Smooth muscle cell (in vitro differentiated cells): ENCODE results near the gene GRHPR. TPM values are rescaled to one million over a fixed set of nuclear protein-coding genes. Genes with fewer than 3 reads are reported as not detected.
"Not testable (repeated sequence)": the region's sequence is repeated elsewhere in the genome, so short reads cannot be mapped to it uniquely, and the experiment has no call there.

Experiments used
- DNase-seq: peaks from one replicate; lab custom pipeline; 2025; ENCODE audit not compliant: unreplicated experiment; lab: John Stamatoyannopoulos, UW
- H2AFZ ChIP-seq: fragments of 200-600 bp; sonication (generic); 2 replicates; pipeline ENCODE4 v1.6.0; 2016; ENCODE audit warnings: antibody characterized with exemption, low read depth, mild to moderate bottlenecking
- H3F3A ChIP-seq: fragments of 200-600 bp; sonication (generic); 2 replicates; pipeline ENCODE4 v1.6.0; 2017; ENCODE audit warnings: antibody characterized with exemption, low read depth
- H3K27ac ChIP-seq: fragments of 200-600 bp; sonication (generic); 2 replicates; pipeline ENCODE4 v1.5.1; 2016; ENCODE audit warnings: low read depth, mild to moderate bottlenecking
- H3K27me3 ChIP-seq: fragments of 200-600 bp; sonication (generic); 2 replicates; pipeline ENCODE4 v1.6.1; 2016; ENCODE audit warnings: low read depth, mild to moderate bottlenecking
- H3K36me3 ChIP-seq: fragments of 200-600 bp; sonication (generic); 2 replicates; pipeline ENCODE4 v1.5.1; 2016; ENCODE audit warnings: low read depth
- H3K4me1 ChIP-seq: fragments of 200-600 bp; sonication (generic); 2 replicates; pipeline ENCODE4 v1.5.1; 2016; ENCODE audit warnings: low read depth
- H3K4me2 ChIP-seq: fragments of 200-600 bp; sonication (generic); 2 replicates; pipeline ENCODE4 v1.6.0; 2016; ENCODE audit warnings: mild to moderate bottlenecking
- H3K4me3 ChIP-seq: fragments of 200-600 bp; sonication (generic); 2 replicates; pipeline ENCODE4 v1.5.1; 2016; ENCODE audit warnings: mild to moderate bottlenecking
- H3K79me2 ChIP-seq: fragments of 200-600 bp; sonication (generic); 2 replicates; pipeline ENCODE4 v1.6.0; 2016; ENCODE audit warnings: low read depth, mild to moderate bottlenecking
- H3K9ac ChIP-seq: fragments of 200-600 bp; sonication (generic); 2 replicates; pipeline ENCODE4 v1.6.0; 2016; ENCODE audit warnings: low read depth
- H3K9me3 ChIP-seq: fragments of 200-600 bp; sonication (generic); replicated peaks from 2 replicates; pipeline ENCODE4 v1.5.1; 2016; ENCODE audit warnings: low read depth
- H4K20me1 ChIP-seq: fragments of 200-600 bp; sonication (generic); 2 replicates; pipeline ENCODE4 v1.6.0; 2016; ENCODE audit warnings: low read depth
- WGBS: methylation state at CpG from one replicate; pipeline ENCODE4 v1.1.7; 2016; ENCODE audit warnings: low lambda C conversion rate; 5-methylcytosine and 5-hydroxymethylcytosine counted together
- polyA plus RNA-seq: library from polyadenylated mRNA; unstranded; fragments of >200 nt; fragmentation: Nextera tagmentation; extraction: Ambion mirVana; gene quantifications from 2 replicates; pipeline ENCODE4 v1.2.1, GENCODE V29; 2016
- total RNA-seq: library from RNA; depleted of rRNA; stranded (reverse); fragments of >200 nt; gene quantifications from 2 replicates; pipeline ENCODE4 v1.2.3, GENCODE V29; 2014
- TF ChIP-seq, protein P1 (sequence below): fragments of 200-600 bp; sonication (generic); IDR thresholded peaks from 2 replicates; pipeline ENCODE4 v1.5.1; 2017; ENCODE audit warnings: borderline replicate concordance, mild to moderate bottlenecking, antibody characterized with exemption; ENCODE audit not compliant: insufficient read depth, poor library complexity, severe bottlenecking

The GRHPR gene
- total and polyA plus RNA-seq, 2 experiments from 2014 or later: 89.3 to 128 TPM

DNA sequence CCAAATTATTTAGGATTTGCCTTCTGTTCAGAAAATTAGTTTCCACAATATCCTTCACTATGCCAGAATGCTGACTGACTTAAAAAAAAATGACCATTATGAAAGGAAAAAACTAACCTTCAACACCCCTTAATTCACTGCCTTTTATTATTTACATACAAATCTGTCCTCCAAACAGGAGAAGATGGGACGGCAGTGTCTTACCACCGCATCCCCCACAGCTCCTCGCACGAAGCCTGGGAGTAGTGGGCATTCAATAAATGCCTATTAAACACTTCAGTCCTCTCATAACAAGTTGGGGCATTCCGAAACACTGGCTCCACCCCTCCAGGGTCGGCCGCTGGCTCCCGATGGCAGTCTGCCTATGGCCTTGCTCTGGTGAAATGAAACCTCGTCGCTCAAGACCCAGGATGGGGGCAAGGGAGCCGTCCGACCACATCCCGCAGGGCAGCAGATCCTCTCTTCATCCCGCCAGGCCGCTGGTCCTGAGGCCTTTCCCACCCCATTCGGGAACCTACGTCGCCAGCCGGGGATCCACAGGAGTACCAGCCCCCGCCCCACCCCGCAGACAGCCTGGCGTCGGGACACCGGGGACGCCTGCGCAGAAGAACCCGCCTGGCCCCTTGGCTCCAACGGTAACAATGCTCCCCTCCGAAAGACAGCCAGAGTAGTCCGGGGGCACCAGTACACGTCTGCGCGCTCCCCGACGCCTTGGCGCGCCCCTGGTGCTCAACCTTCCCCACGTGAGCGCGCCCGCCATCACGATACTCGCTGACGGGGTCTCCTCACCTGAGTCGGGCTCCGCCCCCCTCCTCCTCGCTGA is 42.1 kb downstream of the GRHPR start:
- Histone ChIP-seq H3K9ac (peak overlapping the region; percentile 97), H3K36me3 (no peaks in the 10 kb centered on the region), H3K9me3 (no peaks in the 10 kb centered on the region), H3F3A (peaks cover 7% of the 10 kb centered on the region), H3K4me1 (peaks cover 15% of the 10 kb centered on the region), H3K4me3 (peak overlapping the region; percentile 60), H2AFZ (peak overlapping the region; percentile 64), H3K4me2 (peak overlapping the region; percentile 84), H3K27me3 (no peaks in the 10 kb centered on the region), H3K79me2 (peaks cover 49% of the 10 kb centered on the region), H3K27ac (peak overlapping the region; percentile 99), H4K20me1 (peaks cover 46% of the 10 kb centered on the region)
- TF ChIP-seq, protein P1, sequence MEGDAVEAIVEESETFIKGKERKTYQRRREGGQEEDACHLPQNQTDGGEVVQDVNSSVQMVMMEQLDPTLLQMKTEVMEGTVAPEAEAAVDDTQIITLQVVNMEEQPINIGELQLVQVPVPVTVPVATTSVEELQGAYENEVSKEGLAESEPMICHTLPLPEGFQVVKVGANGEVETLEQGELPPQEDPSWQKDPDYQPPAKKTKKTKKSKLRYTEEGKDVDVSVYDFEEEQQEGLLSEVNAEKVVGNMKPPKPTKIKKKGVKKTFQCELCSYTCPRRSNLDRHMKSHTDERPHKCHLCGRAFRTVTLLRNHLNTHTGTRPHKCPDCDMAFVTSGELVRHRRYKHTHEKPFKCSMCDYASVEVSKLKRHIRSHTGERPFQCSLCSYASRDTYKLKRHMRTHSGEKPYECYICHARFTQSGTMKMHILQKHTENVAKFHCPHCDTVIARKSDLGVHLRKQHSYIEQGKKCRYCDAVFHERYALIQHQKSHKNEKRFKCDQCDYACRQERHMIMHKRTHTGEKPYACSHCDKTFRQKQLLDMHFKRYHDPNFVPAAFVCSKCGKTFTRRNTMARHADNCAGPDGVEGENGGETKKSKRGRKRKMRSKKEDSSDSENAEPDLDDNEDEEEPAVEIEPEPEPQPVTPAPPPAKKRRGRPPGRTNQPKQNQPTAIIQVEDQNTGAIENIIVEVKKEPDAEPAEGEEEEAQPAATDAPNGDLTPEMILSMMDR: no peak
- 1% methylated on average over 47 of the region's 47 CpGs for WGBS
- DNase-seq: peak; percentile 91

GRCh38 chr9:37465249-37466036 is 42.9 kb downstream of the GRHPR start, which contains the start of gene ZBTB5:
Gene ZBTB5 (minus strand): TSS chr9:37465450. CDS start chr9:37442551, 22,899 bp downstream.
- Histone ChIP-seq H3F3A (peaks cover 7% of the 10 kb centered on the region), H3K4me2 (peak within 1 kb of the TSS; percentile 84), H3K9me3 (no peaks in the 10 kb centered on the region), H3K79me2 (peaks cover 40% of the 10 kb centered on the region), H4K20me1 (peaks cover 38% of the 10 kb centered on the region), H3K4me1 (peaks cover 15% of the 10 kb centered on the region), H3K27me3 (no peaks in the 10 kb centered on the region), H2AFZ (peak within 1 kb of the TSS; percentile 87), H3K27ac (peak within 1 kb of the TSS; percentile 99), H3K36me3 (no peaks in the 10 kb centered on the region), H3K4me3 (peak within 1 kb of the TSS; percentile 60), H3K9ac (peak within 1 kb of the TSS; percentile 97)
- TF ChIP-seq, protein P1: no peak
- DNase-seq: peak; percentile 92
- WGBS: under 1% methylated on average over 34 of the region's 52 CpGs

- TF ChIP-seq, protein P1: no peak
- Histone ChIP-seq H3F3A (peaks cover 7% of the 10 kb centered on the region), H3K79me2 (peaks cover 33% of the 10 kb centered on the region), H3K4me1 (peaks cover 15% of the 10 kb centered on the region), H3K36me3 (no peaks in the 10 kb centered on the region), H2AFZ (peak overlapping the region; percentile 87), H3K9me3 (no peaks in the 10 kb centered on the region), H3K27me3 (no peaks in the 10 kb centered on the region), H3K27ac (peak overlapping the region; percentile 99), H3K4me3 (peak overlapping the region; percentile 60), H4K20me1 (peaks cover 30% of the 10 kb centered on the region), H3K9ac (peak overlapping the region; percentile 53), H3K4me2 (peak overlapping the region; percentile 84)
- DNase-seq: peak; percentile 73
- under 1% methylated on average over 45 of the region's 47 CpGs for WGBS
These were observed 43.7 kb downstream of the GRHPR start for GRCh38 chr9:37466037-37466709.

- not testable (repeated sequence) for H3K27me3 ChIP-seq, H3K9ac ChIP-seq, H3K4me3 ChIP-seq, H3K36me3 ChIP-seq, H3K9me3 ChIP-seq, H3K27ac ChIP-seq, DNase-seq, H3K4me2 ChIP-seq, H2AFZ ChIP-seq
- 96% methylated on average over 17 of the region's 17 CpGs for WGBS
- H4K20me1 ChIP-seq: peaks cover 17% of the 10 kb centered on the region
- peaks cover 14% of the 10 kb centered on the region for H3F3A ChIP-seq
- peaks cover 20% of the 10 kb centered on the region for H3K79me2 ChIP-seq
- H3K4me1 ChIP-seq: peaks cover 24% of the 10 kb centered on the region
These were observed 45.0 kb downstream of the GRHPR start for GRCh38 chr9:37467530-37467929.
